GM12892 (cell line): ENCODE results near the gene SUN3.

Source experiments
- POLR2AphosphoS5 ChIP-seq: IDR thresholded peaks from 2 replicates; pipeline ENCODE4 v1.6.1; 2011; ENCODE audit warnings: low read depth, low read length, control low read depth
- TAF1 ChIP-seq: IDR thresholded peaks from 2 replicates; pipeline ENCODE4 v1.6.1; 2011; ENCODE audit warnings: low read depth, mild to moderate bottlenecking, control low read depth, low read length, borderline replicate concordance

GRCh38 chr7:47967123-47967522 is 61.8 kb downstream of the SUN3 start:
- TF ChIP-seq POLR2AphosphoS5 = no peak
- TF ChIP-seq TAF1 = no peak
